GM12865 (cell line): ENCODE data around the gene MARCHF10.

Experiments
- DNase-seq: peaks from one replicate; pipeline ENCODE4 v3.0.0; 2010; ENCODE audit warnings: low read depth
- H3K4me3 ChIP-seq: 2 replicates; pipeline ENCODE4 v1.5.1; 2011; ENCODE audit warnings: mild to moderate bottlenecking, low read depth, low read length, control low read depth
- CTCF ChIP-seq: IDR thresholded peaks from 2 replicates; pipeline ENCODE4 v1.5.1; 2011; ENCODE audit warnings: low read length, control low read depth, low read depth, inconsistent platforms; ENCODE audit not compliant: insufficient read depth; ENCODE audit errors: missing control alignments

The MARCHF10 gene

GRCh38 chr17:62761884-62762283, 46.2 kb downstream of the MARCHF10 start:
- no peak for TF ChIP-seq CTCF
- no peak for DNase-seq
- H3K4me3 ChIP-seq = no peak overlapping the region

- H3K4me3 ChIP-seq = no peak overlapping the region
- no peak for DNase-seq
- no peak for TF ChIP-seq CTCF
These were observed 47.2 kb downstream of the MARCHF10 start for GRCh38 chr17:62760945-62761267.

- TF ChIP-seq CTCF = no peak
- no peak overlapping the region for H3K4me3 ChIP-seq
- no peak for DNase-seq
These were observed 47.8 kb downstream of the MARCHF10 start for GRCh38 chr17:62760059-62760944.

- DNase-seq = no peak
- no peak for TF ChIP-seq CTCF
- H3K4me3 ChIP-seq = no peak overlapping the region
These were observed 50.6 kb downstream of the MARCHF10 start for GRCh38 chr17:62757500-62757951.

- no peak for DNase-seq
- TF ChIP-seq CTCF = no peak
- no peak overlapping the region for H3K4me3 ChIP-seq
These were observed 51.9 kb downstream of the MARCHF10 start for GRCh38 chr17:62756198-62756597.

- TF ChIP-seq CTCF = no peak
- H3K4me3 ChIP-seq = no peak overlapping the region
- no peak for DNase-seq
These were observed 52.8 kb downstream of the MARCHF10 start for GRCh38 chr17:62755141-62755851.

- no peak for DNase-seq
- no peak for TF ChIP-seq CTCF
- no peak overlapping the region for H3K4me3 ChIP-seq
These were observed 53.5 kb downstream of the MARCHF10 start for GRCh38 chr17:62754631-62755030.
